Activated CD4-positive, alpha-beta T cell treated with anti-CD3 and anti-CD28 coated beads for 48 hours (primary cell): ENCODE measurements around the gene ZNF83.

Source experiments
- DNase-seq: peaks from one replicate; pipeline ENCODE4 v3.0.0-alpha.2; 2020

ZNF83 gene

DNA sequence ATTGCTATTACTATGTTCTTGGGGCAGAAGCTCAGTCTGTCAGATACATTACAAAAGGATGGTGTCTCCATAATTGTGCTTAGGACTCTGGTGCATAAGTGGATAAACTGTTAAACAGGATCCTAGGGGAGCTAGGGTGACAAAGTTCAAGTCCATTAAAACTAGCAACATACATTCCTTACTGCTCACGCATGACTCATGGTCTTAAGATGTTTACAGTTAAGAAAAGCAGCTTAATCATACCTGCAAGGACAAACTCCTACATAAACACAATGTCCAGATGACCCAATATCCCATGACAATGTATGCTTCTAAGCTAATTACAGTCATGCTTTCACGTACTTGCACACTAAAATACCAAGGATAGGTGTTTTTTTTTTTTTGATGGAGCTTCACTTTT, 71.6 kb downstream of the ZNF83 start:
- no peak for DNase-seq

GRCh38 chr19:52566121-52566520, 72.0 kb downstream of the ZNF83 start:
- no peak for DNase-seq
